Parathyroid adenoma (tissue), 2 donors: ENCODE results near the gene SIPA1L3.

Source experiments
- H2AFZ ChIP-seq: fragments of 300-600 bp; sonication (generic); one replicate; pipeline ENCODE4 v1.7.0; 2017; ENCODE audit warnings: antibody characterized with exemption, mild to moderate bottlenecking
- H3K27ac ChIP-seq: fragments of 300-600 bp; sonication (generic); one replicate; pipeline ENCODE4 v1.7.0; 2017
- H3K27me3 ChIP-seq: fragments of 300-600 bp; sonication (generic); one replicate; pipeline ENCODE4 v1.7.0; 2017; ENCODE audit warnings: low read length; ENCODE audit not compliant: control insufficient read depth, insufficient read depth
- H3K36me3 ChIP-seq: fragments of 300-600 bp; sonication (generic); one replicate; pipeline ENCODE4 v1.7.0; 2017; ENCODE audit warnings: low read length; ENCODE audit not compliant: control insufficient read depth, insufficient read depth
- H3K4me1 ChIP-seq: fragments of 300-600 bp; sonication (generic); one replicate; pipeline ENCODE4 v1.7.0; 2017; ENCODE audit warnings: control low read depth
- H3K4me2 ChIP-seq: fragments of 300-600 bp; sonication (generic); one replicate; pipeline ENCODE4 v1.7.0; 2017; ENCODE audit warnings: low read length
- H3K4me3 ChIP-seq: fragments of 300-600 bp; sonication (generic); one replicate; pipeline ENCODE4 v1.7.0; 2017; ENCODE audit warnings: low read depth, low read length
- H3K79me2 ChIP-seq: fragments of 300-600 bp; sonication (generic); one replicate; pipeline ENCODE4 v1.7.0; 2017; ENCODE audit warnings: control low read depth
- H3K9ac ChIP-seq: fragments of 300-600 bp; sonication (generic); one replicate; pipeline ENCODE4 v1.7.0; 2017; ENCODE audit warnings: mild to moderate bottlenecking
- H3K9me3 ChIP-seq: fragments of 300-600 bp; sonication (generic); one replicate; pipeline ENCODE4 v1.7.0; 2017; ENCODE audit warnings: low read length; ENCODE audit not compliant: control insufficient read depth
- TF ChIP-seq, protein P1 (sequence below): fragments of 300-600 bp; sonication (generic); IDR thresholded peaks from one replicate; pipeline ENCODE4 v1.7.0; 2017; ENCODE audit warnings: antibody characterized with exemption, mild to moderate bottlenecking
- donor health status: primary hyperparathyroidism.

SIPA1L3 gene

DNA sequence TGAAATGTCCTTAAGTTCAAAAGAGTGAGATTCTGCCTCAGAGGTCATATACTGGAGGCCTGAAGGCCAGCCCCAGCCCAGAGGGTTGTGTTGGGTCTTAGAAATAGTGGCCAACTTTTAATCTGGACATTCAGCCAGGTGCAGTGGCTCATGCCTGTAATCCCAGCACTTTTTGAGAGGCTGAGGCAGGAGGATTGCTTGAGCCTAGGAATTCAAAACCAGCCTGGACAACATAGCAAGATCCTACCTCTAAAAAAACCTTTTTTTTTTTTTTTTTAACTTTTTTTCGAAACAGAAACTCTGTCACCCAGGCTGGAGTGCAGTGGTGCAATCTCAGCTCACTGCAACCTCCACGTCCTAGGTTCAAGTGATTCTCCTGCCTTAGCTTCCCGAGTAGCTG lies 301.6 kb downstream of the SIPA1L3 start:
- no peak overlapping the region for H3K27ac ChIP-seq
- H3K36me3 ChIP-seq, result no peaks in the 10 kb centered on the region
- no peaks in the 10 kb centered on the region for H3K27me3 ChIP-seq

DNA sequence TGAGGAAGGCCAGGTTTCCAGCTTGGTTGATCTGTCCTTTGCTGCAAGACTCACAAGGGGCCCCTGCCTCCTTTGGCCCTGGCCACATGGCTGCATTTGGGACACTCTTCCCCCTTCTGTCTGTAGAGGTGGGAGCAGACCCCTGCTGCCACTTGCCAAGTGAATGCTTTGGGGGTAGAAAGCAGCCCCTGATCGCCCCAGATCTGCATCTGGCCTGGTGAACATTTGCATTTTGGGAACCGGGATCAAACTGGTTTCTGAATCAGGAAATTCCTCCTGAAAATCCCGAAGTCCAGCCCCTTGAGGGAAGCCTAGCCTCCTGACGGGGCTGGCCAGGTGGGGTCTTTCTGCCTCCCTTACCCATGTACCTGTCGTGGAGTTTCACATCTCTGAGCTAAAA lies 302.1 kb downstream of the SIPA1L3 start:
- Histone ChIP-seq H3K9me3 (no peaks in the 10 kb centered on the region), H3K4me3 (no peak overlapping the region), H3K9ac (no peak overlapping the region), H3K4me2 (no peak overlapping the region), H3K27me3 (no peaks in the 10 kb centered on the region), H3K79me2 (no peaks in the 10 kb centered on the region), H3K4me1 (peaks cover 22% of the 10 kb centered on the region), H3K36me3 (no peaks in the 10 kb centered on the region), H3K27ac (no peak overlapping the region), H2AFZ (no peak overlapping the region)
- TF ChIP-seq, protein P1, sequence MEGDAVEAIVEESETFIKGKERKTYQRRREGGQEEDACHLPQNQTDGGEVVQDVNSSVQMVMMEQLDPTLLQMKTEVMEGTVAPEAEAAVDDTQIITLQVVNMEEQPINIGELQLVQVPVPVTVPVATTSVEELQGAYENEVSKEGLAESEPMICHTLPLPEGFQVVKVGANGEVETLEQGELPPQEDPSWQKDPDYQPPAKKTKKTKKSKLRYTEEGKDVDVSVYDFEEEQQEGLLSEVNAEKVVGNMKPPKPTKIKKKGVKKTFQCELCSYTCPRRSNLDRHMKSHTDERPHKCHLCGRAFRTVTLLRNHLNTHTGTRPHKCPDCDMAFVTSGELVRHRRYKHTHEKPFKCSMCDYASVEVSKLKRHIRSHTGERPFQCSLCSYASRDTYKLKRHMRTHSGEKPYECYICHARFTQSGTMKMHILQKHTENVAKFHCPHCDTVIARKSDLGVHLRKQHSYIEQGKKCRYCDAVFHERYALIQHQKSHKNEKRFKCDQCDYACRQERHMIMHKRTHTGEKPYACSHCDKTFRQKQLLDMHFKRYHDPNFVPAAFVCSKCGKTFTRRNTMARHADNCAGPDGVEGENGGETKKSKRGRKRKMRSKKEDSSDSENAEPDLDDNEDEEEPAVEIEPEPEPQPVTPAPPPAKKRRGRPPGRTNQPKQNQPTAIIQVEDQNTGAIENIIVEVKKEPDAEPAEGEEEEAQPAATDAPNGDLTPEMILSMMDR, result no peak

More for the DNA sequence above, 301.6 kb downstream of the SIPA1L3 start:
- Histone ChIP-seq H3K9me3 (no peaks in the 10 kb centered on the region), H3K4me1 (peaks cover 20% of the 10 kb centered on the region), H3K9ac (no peak overlapping the region), H3K4me2 (no peak overlapping the region), H3K79me2 (no peaks in the 10 kb centered on the region), H3K4me3 (no peak overlapping the region), H2AFZ (no peak overlapping the region)
- TF ChIP-seq, protein P1, result no peak

DNA sequence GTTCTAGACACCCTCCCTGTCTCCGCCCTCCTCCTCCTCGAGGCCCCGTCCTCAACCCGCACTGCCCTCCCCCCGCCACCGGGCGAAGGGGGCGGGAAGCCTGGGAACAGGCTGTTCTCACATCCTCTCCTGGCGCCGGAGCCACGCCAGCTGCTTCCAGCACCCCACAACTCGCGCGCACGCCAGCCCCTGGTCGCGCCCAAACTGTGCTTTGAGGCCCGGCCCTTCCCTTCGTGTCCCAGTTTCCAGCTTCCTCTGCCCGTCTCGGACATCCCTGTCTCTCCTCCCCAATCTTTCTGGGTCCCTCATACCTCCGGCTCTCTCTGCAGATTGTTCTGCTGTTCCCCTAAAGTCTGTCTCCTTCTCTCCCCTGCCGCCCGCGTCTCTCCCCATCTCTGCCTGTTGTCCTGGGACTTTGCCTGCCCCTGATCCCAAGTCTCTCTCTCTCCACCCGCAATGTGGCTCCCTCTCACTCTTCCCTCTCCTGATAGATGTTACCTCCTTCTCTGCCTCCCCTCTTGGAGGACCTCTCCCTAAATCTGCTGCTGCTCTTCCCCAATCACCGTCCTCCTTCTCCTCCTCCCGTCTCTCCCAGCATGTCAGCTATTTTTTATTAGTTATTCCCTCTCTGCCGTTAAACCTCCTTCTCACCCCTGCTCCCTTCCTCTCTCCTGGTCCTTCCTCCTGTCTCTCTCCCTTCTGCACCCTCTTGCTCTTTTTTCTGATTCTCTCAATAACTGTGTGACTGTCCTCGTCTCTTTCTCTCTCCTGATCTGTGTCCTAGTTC lies 302.9 kb downstream of the SIPA1L3 start:
- H3K27me3 ChIP-seq, result no peaks in the 10 kb centered on the region
- TF ChIP-seq, protein P1, result no peak
- H3K4me1 ChIP-seq, result peaks cover 22% of the 10 kb centered on the region
- H3K9me3 ChIP-seq, result no peaks in the 10 kb centered on the region
- no peak overlapping the region for H3K4me2 ChIP-seq
- no peaks in the 10 kb centered on the region for H3K36me3 ChIP-seq
- no peak overlapping the region for H3K9ac ChIP-seq
- H3K4me3 ChIP-seq, result no peak overlapping the region
- H2AFZ ChIP-seq, result peak overlapping the region; percentile 60
- H3K79me2 ChIP-seq, result no peaks in the 10 kb centered on the region
- H3K27ac ChIP-seq, result no peak overlapping the region

DNA sequence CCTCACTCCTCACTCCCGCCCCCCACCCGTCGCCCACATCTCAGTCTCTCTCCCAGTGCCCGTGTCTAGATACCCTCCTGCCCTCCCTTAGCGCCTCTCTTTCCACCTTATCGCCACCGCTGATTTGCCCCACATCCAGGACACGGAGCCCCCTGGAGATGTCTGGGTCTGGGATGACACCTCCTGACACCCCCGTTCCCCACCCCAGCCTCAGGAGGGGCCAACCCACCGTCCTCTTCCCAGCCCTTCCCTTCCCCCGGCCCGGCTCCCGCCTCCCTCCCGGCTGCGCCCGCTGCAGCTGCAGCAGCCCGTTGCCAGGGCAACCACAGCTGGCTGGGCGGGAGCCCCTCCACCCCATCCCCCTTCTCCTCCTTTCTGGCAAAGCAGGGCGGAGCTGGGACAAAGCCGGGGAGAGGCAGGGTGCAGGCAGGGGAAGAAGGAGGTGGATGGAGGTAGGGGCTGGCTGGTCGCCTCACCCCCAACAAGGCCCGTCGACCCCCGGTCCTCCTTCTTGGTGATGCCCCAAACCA lies 303.5 kb downstream of the SIPA1L3 start:
- peaks cover 22% of the 10 kb centered on the region for H3K4me1 ChIP-seq
- no peaks in the 10 kb centered on the region for H3K9me3 ChIP-seq
- no peak overlapping the region for H3K9ac ChIP-seq
- no peaks in the 10 kb centered on the region for H3K27me3 ChIP-seq
- H3K79me2 ChIP-seq, result no peaks in the 10 kb centered on the region
- H3K27ac ChIP-seq, result no peak overlapping the region
- H2AFZ ChIP-seq, result peak overlapping the region; percentile 60
- peak overlapping the region; percentile 28 for H3K4me2 ChIP-seq
- H3K4me3 ChIP-seq, result no peak overlapping the region
- TF ChIP-seq, protein P1, result no peak
- H3K36me3 ChIP-seq, result no peaks in the 10 kb centered on the region
